LNCAP (cell line): Measurements from ENCODE around the gene CDH15.

Experiments used
- TF ChIP-seq, protein P1 (sequence below): fragments of 450-650 bp; IDR thresholded peaks from 2 replicates; pipeline ENCODE4 v1.5.1; 2017; ENCODE audit warnings: mild to moderate bottlenecking

Gene CDH15

DNA sequence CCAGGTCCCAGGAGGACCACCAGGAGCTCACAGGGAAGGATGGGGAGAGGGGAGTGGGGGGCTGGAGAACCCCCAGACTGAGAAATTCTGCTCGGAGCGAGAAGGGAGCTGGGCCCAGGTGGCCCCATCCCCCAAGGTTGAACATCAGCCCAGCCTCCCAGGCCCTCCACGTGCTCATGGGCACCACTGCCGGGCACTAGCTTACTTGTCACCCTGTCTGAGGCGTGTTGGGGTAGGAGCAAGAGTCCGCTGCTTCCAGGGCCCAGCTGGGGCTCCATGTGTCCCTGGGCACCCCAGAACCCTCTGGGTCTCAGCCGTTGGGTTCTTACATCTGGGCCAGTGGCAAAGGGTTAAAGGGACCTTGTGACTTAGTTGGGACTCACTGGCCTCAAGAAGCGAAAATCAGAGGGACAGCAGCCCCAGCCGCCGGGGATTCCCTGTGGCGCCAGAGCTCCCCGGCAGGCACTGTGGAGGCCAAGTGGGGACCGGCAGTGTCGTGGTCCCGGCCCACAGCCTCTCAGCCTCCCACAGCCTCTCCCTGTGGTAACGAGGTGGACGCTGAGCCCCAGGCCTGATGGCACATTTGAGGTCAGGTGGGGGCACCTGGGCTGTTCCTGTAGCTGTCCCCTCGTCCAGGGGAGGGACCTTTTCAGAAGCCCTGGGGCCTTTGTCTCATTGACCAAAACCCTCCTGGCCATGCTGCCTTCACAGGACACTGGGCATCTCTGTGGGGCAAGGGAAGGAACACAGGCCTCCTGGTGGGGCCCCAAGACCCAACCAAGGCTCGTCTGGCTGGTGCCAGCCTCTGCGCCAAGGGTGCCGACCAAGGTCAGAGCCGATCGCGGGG lies 33.7 kb upstream of the CDH15 start:
- TF ChIP-seq, protein P1, sequence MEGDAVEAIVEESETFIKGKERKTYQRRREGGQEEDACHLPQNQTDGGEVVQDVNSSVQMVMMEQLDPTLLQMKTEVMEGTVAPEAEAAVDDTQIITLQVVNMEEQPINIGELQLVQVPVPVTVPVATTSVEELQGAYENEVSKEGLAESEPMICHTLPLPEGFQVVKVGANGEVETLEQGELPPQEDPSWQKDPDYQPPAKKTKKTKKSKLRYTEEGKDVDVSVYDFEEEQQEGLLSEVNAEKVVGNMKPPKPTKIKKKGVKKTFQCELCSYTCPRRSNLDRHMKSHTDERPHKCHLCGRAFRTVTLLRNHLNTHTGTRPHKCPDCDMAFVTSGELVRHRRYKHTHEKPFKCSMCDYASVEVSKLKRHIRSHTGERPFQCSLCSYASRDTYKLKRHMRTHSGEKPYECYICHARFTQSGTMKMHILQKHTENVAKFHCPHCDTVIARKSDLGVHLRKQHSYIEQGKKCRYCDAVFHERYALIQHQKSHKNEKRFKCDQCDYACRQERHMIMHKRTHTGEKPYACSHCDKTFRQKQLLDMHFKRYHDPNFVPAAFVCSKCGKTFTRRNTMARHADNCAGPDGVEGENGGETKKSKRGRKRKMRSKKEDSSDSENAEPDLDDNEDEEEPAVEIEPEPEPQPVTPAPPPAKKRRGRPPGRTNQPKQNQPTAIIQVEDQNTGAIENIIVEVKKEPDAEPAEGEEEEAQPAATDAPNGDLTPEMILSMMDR, result no peak

DNA sequence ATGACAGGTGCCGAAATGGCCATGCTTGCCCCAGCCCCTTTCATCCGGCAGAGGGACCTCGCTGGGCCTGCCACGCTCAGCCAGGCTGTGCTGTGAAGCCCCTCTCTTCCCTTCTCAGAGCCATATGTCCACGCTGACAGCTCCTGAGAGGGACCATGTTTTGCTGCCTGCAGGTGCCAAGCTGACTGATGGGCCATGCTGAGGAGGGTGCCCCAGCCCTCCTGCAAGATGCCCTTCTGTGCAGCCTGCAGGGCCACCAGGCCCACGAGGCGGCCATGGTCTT lies 33.1 kb upstream of the CDH15 start:
- TF ChIP-seq, protein P1, result no peak

DNA sequence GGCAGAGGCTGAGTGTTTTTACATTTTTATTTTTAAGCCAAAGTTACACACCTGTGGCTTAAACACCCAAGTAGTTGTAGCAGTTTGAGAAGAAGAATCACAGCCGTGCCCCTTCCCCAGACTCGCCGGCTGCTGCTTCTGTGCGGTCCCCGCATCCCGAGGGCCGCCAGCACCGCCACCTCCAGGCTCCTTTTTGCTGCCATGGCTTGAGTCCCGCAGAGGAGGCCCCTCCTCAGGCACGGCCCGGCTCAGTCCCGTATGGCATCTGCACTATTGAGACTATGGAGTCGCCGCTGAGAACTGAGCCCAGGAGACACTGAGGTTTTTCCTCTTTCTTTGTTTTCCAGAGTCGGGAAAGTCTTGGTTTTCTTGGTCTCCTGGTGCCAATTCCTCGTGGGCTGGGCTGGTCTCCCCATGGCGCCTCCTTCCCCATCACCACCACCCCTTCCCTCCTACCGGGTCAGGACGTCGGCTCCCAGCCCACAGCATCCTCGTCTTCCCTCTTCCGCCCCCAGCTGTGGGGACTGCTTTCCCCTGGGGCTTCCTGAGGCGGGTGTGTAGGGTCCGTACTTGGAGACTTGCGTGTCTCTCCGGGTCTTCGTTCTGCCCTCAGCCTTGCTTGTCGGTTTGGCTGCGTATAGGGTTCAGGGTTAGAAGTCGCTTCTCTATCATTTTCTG lies 32.6 kb upstream of the CDH15 start:
- TF ChIP-seq, protein P1, result no peak

DNA sequence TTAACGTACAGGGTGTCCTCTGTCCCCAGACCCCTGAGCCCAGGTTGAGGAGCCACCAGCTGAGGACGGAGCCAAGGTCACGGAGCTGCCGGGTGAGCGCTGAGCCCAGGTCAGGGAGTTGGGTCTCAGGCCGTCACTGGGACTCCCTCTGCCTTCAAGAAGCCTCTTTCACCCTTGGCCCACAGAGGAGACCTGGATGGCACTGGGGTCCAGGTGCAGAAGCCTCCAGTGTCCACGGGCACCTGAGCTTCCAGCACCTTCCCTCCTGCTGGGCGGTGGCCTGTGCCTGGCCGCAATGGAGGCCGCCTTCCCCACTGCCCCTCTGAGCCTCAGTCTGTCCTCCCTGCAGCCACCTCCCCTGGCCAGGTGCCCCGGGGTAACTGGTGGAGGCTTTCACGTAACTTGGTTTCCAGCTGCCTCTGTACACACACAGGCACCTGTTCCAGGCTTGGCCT lies 31.6 kb upstream of the CDH15 start:
- TF ChIP-seq, protein P1, result no peak

DNA sequence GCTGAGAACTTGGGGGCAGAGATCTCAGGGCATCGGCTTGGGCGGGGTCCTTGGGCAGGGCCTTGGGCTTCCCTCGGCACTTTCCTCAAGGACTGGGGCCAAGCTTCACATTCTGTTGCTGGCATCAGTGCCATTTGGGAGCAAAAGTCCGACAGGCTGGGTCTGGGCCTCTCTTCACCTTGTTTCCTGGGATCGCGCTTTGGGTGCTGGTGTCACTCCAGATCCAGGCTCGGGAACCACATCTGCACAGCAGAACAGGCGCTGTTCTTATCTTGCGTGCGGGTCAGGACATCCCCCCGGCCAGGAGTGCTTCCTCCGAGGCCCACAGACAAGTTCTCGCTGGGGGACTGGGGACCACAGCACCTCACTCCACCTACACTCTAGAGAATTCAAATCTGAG lies 31.1 kb upstream of the CDH15 start:
- TF ChIP-seq, protein P1, result no peak

DNA sequence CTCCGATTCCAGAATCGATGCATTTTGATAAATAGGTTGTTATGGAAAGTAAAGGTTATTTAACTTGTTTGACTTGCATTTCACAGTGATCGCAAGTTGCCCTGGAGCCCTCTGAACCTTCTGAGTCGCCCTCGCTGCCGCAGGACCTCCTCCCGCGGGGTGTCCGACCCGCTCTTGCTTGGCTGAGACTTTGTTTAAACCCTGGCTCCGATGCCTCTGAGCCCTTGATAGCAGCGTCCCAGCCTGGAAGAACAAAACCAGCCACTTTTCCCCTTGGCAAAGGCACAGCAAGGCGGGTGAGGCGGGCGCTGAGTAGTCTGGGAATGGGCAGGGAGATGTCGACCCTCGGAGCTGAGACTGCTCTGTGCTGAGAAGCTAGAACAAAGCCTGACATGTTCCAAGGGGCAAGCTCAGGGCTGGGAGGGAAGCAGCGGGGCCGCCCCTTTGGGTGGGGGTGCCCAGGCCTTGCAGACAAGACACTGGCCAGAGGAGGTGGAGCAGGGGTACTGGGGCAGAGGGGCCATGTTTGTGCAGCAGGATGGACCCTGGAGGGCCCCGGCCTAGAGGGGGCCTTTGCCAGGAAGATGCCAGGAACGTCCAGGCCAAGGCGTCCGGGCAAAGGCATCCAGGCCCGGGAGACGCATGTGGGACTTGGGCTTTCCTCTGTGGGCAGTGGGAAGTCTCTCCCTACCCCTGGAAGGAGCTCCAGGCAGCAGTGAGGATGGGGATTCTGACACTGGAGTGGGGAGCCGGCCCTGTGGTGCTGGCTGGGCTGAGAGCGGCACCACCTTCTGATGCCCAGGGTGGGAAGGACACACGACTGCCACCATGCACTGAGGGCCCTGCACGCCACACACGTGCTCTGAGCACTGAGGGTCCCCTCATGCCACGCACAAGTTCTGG lies 30.3 kb upstream of the CDH15 start:
- TF ChIP-seq, protein P1, result no peak

DNA sequence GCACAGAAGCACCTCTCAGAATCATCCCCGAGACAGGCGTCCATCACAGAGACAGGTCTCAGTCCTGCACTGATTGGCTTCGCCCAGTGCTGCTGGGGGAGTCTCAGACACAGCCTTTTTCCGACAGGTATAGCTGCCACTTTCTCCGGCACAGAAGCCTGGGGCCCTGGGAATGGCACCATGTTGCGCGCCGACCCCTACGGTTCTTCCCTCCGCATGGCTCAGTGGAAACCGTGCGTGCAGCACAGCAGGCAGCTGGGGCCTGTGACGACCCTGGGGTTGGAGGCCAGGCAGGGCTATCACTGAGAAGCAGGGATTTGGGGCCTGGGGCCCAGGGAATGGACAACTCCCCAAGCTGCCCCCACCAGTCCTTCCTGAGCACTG lies 29.7 kb upstream of the CDH15 start:
- TF ChIP-seq, protein P1, result no peak
